Heart left ventricle (tissue), 13 donors: ENCODE measurements around the gene CARTPT.

Source experiments
- CTCF ChIP-seq, 12 donors: fragments of 200-600 bp; sonication (generic) in 4 of 12; IDR thresholded peaks; one replicate each; pipeline versions ENCODE4 v1.5.0 to v1.8.0; 2018 to 2022; ENCODE audit warnings: antibody characterized with exemption in 12 of 12, mild to moderate bottlenecking in 5 of 12
- POLR2A ChIP-seq, 2 donors: fragments of 450-650 bp; IDR thresholded peaks; one replicate each; pipeline ENCODE4 v1.6.1; 2017; ENCODE audit warnings: antibody characterized with exemption in 2 of 2, mild to moderate bottlenecking in 2 of 2, moderate library complexity in 2 of 2
- donor health status: ischemic (EF 13 %, LVEDD 7.1; RV severe dilation, severe dysfunction).
- donor health status: DM: no; HTN: yes; CAD: no.
- donor health status: DM: no; HTN: no; CAD: no.
- donor health status: ischemic (EF 25% LVEDD 6.9; RV normal size, moderate dysfunction).
- donor health status: ischemic (EF 25% LVEDD 5.7; RV mildly dilated, moderate dysfunction).
- donor health status: ischemic (EF 35%, LVEDD 5.7; RV mildly dilated, moderate dysfunction).
- donor health status: nonischemic (EF 11% LVEDD 7.7; RV severe dilation, severe dysfunction).
- donor health status: DM: yes; HTN: yes; CAD: no.
- donor health status: PGD.
- donor health status: ischemic (EF 29% LVEDD 5.4; RV normal size, mild dysfunction).
- donor health status: nonischemic (EF 23%, LVEDD 6.1; RV moderate dilation, normal function).

GRCh38 chr5:71738662-71739361, 19.7 kb downstream of the CARTPT start:
- TF ChIP-seq CTCF (IDR thresholded peaks at IDR 0.05), result no peak
- no peak for TF ChIP-seq POLR2A (IDR thresholded peaks at IDR 0.05)
